Kidney epithelial cell (primary cell): ENCODE results near the gene CHERP. TPM values are rescaled to one million over a fixed set of nuclear protein-coding genes. Genes with fewer than 3 reads are reported as not detected.

Experiments
- DNase-seq: peaks from one replicate; pipeline ENCODE4 v3.0.0-alpha.2; 2010; ENCODE audit warnings: low read depth
- H3K27me3 ChIP-seq: 2 replicates; pipeline ENCODE4 v1.6.0; 2011; ENCODE audit warnings: low read length; ENCODE audit not compliant: control insufficient read depth, insufficient read depth
- H3K36me3 ChIP-seq: 2 replicates; pipeline ENCODE4 v1.5.1; 2011; ENCODE audit warnings: low read length; ENCODE audit not compliant: control insufficient read depth, insufficient read depth
- H3K4me3 ChIP-seq: 2 replicates; pipeline ENCODE4 v1.5.1; 2011; ENCODE audit warnings: low read depth, mild to moderate bottlenecking, control low read depth, low read length
- CTCF ChIP-seq: IDR thresholded peaks from 2 replicates; pipeline ENCODE4 v1.5.1; 2011; ENCODE audit warnings: mild to moderate bottlenecking, moderate library complexity, low read length, control low read depth, inconsistent platforms; ENCODE audit not compliant: insufficient read depth, poor library complexity, severe bottlenecking
- total RNA-seq: library from RNA; depleted of rRNA; stranded (reverse); fragments of >200 nt; gene quantifications from 2 replicates; pipeline ENCODE4 v1.2.3, GENCODE V29; 2015

The CHERP gene
- total RNA-seq, 1 donor from 2014 or later = 10.3 TPM

DNA sequence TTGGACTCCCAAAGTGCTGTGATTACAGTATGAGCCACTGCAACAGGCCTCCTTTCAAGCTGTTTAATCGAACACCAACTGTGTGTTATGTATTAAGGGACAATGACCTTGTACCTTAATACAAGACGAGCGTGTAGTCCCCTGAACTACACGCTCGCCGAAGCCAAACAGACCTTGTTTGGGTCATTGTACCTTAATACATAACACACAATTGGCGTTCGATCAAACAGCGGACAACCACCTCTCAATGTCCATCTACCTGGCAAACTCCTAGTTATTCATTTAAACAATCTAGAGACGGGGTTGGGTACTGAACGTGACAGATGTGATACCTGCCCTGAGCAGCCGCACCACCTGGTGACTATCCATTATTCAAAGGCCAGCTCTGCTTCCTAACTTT lies 1.3 kb downstream of the CHERP start:
- TF ChIP-seq CTCF = no peak
- Histone ChIP-seq H3K27me3 (no peaks in the 10 kb centered on the region), H3K4me3 (peak overlapping the region; percentile 99), H3K36me3 (peaks cover 4% of the 10 kb centered on the region)
- no peak for DNase-seq

GRCh38 chr19:16537111-16537510 lies 5.1 kb downstream of the CHERP start:
- DNase-seq = no peak
- H3K36me3 ChIP-seq = peaks cover 4% of the 10 kb centered on the region
- H3K4me3 ChIP-seq = no peak overlapping the region
- no peak for TF ChIP-seq CTCF
- H3K27me3 ChIP-seq = no peaks in the 10 kb centered on the region

- DNase-seq = no peak
- no peaks in the 10 kb centered on the region for H3K27me3 ChIP-seq
- peaks cover 4% of the 10 kb centered on the region for H3K36me3 ChIP-seq
- no peak overlapping the region for H3K4me3 ChIP-seq
- no peak for TF ChIP-seq CTCF
Measured at GRCh38 chr19:16536130-16536529, 6.1 kb downstream of the CHERP start.

DNA sequence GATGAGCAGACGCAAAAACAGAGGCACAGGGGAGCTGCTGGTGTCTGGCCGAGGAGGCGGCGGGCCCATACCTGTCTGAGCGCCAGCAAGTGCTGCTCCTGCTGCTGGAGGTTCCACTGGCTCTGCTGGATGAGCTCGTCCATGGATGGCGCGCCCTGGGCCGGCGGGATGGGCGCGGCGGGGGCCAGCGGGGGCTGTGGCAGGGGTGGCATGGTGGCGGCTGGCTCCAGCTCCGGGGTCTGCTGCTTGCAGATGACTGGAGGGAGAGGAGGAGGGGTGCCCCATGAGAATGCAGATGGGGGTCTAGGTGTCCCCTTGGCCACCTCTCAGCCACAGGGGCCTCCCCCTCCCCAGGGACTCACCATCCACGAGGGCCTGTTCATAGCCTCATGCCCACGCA lies 6.9 kb downstream of the CHERP start:
- no peak for TF ChIP-seq CTCF
- no peak for DNase-seq
- Histone ChIP-seq H3K27me3 (no peaks in the 10 kb centered on the region), H3K36me3 (peaks cover 4% of the 10 kb centered on the region), H3K4me3 (no peak overlapping the region)

- no peak for TF ChIP-seq CTCF
- no peaks in the 10 kb centered on the region for H3K27me3 ChIP-seq
- DNase-seq = no peak
- peaks cover 1% of the 10 kb centered on the region for H3K36me3 ChIP-seq
- no peak overlapping the region for H3K4me3 ChIP-seq
Measured at GRCh38 chr19:16532440-16533234, 9.6 kb downstream of the CHERP start.

- H3K36me3 ChIP-seq = peaks cover 2% of the 10 kb centered on the region
- TF ChIP-seq CTCF = no peak
Measured at GRCh38 chr19:16531380-16531669, 10.9 kb downstream of the CHERP start.

More at GRCh38 chr19:16531380-16531669, 10.9 kb downstream of the CHERP start:
- Histone ChIP-seq H3K27me3 (no peaks in the 10 kb centered on the region), H3K4me3 (no peak overlapping the region)
- no peak for DNase-seq
